Erythroblast (primary cell): ENCODE results near the gene OXSR1.
A peak's percentile ranks its signal among the peaks of the same experiment; 100 is the strongest.

ENCODE experiments used
- GATA1 ChIP-seq: IDR thresholded peaks from 2 replicates; pipeline ENCODE4 v1.6.1; 2011; ENCODE audit warnings: low read depth, mild to moderate bottlenecking, control low read depth, low read length, moderate library complexity
- POLR2A ChIP-seq: IDR thresholded peaks from 2 replicates; pipeline ENCODE4 v1.6.1; 2011; ENCODE audit warnings: mild to moderate bottlenecking, low read length

GRCh38 chr3:38164643-38164951, 740 bp upstream of the OXSR1 start:
- peak; percentile 68 for TF ChIP-seq POLR2A
- TF ChIP-seq GATA1 = no peak
